ENCODE results near the gene GRAMD4.

Gene GRAMD4

GRCh38 chr22:46675479-46675878 lies 55.3 kb downstream of the GRAMD4 start:
- DNase-seq = no peak

DNA sequence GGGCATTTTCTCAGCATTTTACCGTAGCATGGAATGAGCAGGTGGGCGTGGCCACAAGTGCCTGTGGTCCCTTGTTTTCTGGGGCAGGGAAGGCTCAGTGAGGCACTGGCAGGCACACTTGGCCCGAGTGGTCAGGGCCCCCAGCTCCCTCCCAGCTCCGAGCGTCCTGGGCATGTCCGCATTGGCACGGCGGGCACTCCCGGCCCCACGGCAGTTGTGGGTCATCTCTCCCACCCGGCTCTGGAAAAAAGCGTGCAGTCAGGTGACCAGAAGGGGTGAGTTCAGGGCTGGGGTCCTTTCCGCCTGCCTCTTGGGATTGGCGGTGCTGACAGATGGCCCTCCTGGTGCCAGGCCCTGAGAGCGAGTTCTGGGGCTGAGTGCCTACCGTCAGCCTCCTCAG lies 55.8 kb downstream of the GRAMD4 start:
- no peak for DNase-seq

GRCh38 chr22:46676479-46676878 lies 56.3 kb downstream of the GRAMD4 start:
- DNase-seq = no peak

DNA sequence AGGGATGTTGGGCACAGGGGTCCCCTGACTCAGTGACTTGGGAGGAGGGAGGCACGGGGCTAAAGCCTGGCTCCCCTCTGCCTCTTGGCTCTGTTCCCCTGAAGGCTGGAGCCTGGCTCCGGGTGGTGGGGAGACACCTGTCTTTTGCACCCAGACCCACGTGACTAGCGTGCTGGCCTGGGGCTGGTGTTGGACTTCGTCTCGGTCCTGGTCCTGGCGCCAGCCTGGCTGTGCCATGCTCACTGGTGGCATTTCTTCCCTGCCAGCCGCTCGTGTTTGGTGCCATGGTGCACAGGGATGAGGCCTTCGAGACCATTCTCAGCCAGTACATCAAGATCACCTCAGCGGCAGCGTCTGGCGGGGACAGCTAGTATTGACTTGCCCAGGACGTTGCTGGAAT lies 56.7 kb downstream of the GRAMD4 start:
- DNase-seq = no peak

GRCh38 chr22:46677323-46678002 lies 57.3 kb downstream of the GRAMD4 start:
- DNase-seq = no peak

DNA sequence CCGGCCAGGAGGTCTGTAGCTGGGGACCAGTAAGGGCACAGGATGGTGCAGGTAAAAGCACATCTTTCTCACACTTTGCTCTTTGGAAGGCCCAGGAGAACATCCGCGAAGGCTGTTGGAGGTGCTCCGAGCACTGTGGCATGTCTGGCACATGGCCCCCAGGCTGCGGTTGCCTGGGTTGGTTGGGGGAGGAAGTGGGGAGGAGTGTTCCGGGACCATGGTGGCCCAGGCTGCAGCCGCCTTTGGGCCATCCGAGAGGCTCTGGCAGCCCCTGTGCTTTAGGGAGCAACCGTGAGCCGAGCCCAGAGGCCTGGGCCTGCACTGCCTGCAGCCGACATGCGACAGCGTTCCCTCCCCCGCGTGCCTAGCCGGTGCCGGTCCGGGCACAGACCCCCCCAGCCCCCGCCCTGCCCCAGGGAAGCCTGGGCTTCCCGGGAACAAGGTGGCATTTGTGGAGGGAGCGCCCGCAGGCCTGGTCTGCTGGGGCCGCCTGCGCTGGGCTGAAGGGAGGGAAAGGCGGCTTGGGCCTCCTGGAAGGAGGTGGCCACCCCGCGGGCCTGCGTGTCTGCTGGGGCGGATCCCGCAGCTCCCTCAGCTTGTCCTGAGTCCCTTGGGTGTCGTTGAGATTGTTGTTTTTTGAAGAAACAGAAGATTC lies 57.9 kb downstream of the GRAMD4 start:
- no peak for DNase-seq

DNA sequence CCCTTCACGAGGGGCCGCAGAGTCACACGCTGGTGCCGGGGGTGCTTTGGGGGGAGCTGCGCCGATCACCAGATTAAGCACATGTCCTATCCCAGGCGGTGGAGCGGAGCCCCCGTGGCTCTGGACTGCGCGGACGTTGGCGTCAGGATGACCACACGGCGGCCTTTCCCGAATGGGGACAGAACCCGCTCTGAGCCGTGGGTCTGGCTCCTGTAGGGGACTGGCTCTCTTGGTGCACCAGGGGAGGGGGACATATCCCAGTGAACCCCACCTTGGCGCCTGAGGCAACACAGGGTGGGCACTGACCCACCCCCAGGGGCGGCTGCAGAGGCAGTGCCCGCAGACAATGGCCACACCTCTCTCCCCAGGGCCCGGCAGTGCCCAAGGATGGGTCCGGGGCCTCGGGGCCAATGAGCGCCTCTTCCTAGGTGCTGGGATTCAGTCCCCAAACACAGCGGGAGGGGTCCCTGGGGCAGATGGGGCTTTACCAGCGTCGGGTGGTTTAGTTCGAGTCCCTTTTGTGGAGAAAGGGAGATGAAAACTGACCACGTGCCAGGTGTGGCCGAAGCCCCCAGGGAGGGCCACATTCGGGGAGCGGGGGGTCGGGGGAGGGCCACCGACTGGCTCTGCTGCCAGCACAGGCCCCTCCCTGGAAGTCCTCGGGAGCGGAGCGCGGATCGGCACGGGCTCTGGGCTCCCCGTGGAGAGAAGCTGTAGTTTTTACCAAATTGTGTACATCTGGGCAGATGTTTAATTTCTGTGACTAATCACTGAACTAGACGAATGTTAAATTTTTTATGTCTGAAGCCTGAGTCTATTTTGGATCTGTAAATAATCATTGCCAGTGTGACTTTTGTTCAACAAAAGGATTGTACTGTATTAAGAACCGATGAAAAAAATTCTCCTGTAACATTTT lies 58.9 kb downstream of the GRAMD4 start:
- DNase-seq = no peak

DNA sequence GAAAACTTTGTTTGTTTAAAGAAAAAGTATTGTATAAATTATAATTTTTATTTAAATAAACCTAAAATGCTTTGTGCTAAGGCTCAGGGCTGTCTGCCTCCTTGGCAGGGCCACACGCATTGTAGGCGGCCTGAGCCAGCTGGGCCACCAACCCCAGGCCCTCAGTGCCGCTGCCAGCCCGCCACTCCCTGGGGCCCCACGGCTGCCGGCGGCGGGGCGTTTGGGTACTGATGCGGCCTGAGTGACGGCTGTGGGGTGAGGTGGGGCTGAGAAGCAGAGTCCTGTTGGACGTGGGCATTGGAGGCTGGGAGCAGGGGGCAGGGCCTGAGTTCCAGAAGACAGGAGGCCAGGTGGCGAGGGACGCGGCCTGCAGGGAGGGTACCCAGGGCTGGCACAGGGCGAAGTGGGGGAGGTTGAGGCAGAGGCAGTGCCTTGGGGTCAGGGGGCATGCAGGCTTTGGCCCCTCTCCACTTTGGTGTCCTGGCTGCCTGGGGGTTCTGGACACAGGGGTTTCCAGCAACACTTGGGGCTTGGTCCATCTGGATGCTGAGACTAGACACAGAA lies 59.6 kb downstream of the GRAMD4 start:
- no peak for DNase-seq

- peak; percentile 19 for DNase-seq
These were observed 60.8 kb downstream of the GRAMD4 start for GRCh38 chr22:46681010-46681409.

GRCh38 chr22:46682011-46682731 lies 62.0 kb downstream of the GRAMD4 start:
- DNase-seq = no peak

GRCh38 chr22:46684706-46685105 lies 64.5 kb downstream of the GRAMD4 start:
- DNase-seq = no peak

DNA sequence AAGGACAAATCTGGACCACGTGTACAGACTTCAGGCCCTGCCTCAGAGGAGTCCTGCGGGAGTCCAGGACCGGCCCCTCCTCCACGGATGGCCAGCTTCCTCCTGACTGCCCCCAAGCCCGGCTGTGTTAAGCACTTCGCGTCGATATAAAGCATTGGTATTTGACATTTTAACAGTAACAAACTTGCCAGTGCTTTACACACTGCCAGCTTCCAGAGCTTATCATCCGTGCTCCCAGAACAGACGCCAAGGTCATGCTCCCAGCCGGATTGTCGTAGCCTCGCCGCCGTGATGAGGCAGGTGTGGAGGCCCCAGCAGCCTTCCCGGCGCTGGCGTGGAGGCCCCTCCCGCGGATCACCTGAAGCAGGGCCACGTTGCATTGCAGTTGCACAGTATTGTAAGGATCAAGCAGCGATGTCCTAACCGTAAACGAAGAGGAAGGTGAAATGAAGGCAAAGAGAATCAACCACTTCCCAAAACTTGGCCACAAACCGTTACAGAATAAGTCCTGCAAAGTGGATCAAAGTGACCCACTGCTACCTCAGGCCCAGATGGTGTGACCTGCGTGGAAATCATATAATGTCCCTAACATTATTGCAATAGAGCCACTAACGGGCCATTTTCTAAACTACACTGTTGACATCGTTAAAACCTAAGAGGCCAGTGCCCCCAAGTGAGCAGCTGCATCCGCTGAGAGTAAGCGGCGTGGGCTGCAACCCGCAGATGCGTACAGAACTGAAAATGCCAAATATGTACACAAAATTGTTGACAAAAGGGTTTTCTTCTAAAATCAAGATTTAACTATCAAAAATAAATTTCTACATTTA lies 66.2 kb downstream of the GRAMD4 start:
- no peak for DNase-seq

DNA sequence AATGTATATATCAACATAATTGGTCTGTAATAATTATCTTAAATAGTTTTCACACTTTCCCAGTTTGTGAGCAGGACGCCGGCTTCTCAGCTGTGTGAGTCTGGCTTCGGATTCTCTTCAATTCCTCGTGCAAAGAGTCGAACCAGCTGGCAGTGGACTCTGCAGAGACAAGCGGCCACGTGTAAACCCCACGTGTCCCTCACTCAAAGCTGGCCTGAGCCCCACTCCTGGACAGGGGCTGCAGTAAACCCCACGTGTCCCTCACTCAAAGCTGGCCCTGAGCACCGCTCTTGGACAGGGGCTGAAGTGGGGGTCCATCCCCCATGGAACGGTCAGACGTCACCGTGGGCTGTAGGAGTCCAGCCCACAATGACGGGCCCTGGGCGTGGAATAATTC lies 66.9 kb downstream of the GRAMD4 start:
- no peak for DNase-seq

- no peak for DNase-seq
These were observed 67.3 kb downstream of the GRAMD4 start for GRCh38 chr22:46687460-46687859.

DNA sequence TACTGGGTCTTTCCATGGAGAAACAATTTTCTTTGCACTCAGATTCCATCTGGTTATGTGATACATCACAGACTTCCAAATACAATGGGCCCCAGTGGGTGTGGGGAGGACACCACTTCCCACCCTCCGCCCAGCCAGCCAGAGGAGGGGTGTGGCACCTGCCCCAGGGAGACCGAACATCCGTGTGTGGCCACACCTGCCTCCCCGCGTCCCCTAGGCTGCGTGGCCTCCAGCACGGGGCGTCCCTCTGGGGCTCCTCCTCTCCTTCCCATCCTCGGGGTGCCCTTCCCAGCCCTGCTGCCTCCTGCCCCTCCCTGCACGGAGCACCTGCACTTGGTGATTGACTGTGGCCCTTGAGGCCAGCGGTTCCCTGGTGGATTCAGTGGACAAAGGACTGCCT lies 68.8 kb downstream of the GRAMD4 start:
- DNase-seq = no peak

DNA sequence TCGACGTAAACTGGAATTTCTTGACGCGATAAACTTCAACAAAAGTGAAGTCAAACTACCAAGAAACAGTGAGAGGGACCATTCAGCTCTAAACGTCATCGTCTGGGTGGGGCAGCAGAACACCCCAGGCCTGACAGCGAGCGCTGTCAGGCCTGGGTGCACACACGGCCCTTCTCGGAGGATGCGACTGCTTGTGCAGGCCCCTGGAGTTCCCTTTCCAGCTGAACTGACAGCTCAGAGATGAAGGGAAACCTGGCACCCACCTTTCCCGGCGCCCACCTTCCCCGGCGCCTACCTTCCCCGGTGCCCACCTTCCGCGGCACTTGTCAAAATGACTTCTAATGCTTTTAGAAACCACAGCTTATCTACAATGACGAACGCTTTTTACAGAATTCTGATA lies 70.0 kb downstream of the GRAMD4 start:
- DNase-seq = no peak

- no peak for DNase-seq
These were observed 71.4 kb downstream of the GRAMD4 start for GRCh38 chr22:46691571-46691970.

GRCh38 chr22:46693634-46694415 lies 73.6 kb downstream of the GRAMD4 start:
- DNase-seq = no peak

GRCh38 chr22:46694416-46695170 lies 74.4 kb downstream of the GRAMD4 start:
- DNase-seq = no peak

Data from RPMI8226 (cell line).